GM18498 (cell line): ENCODE measurements around the gene PPTC7.
"Not testable (repeated sequence)": the region's sequence is repeated elsewhere in the genome, so short reads cannot be mapped to it uniquely, and the experiment has no call there.

Experiments used
- ATAC-seq: cut with Tn5 transposase; IDR thresholded peaks from one replicate; pipeline ENCODE4 v1.9.1; 2021; ENCODE audit warnings: mild to moderate bottlenecking, moderate library complexity; ENCODE audit not compliant: unreplicated experiment

PPTC7 gene

DNA sequence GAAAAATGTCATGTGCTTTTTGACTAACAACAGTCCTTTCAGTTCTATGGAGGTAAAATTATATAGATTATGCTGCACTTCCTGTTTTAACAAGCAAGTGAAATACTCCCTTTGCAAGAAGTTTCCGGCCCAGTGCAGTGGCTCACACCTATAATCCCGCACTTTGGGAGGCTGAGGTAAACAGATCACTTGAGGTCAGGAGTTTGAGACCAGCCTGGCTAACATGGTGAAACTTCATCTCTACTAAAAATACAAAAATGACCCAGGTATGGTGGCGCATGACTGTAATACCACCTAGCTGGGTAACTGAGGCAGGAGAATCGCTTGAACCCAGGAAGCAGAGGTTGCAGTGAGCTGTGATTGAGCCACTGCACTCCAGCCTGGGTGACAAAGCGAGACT is 20.7 kb downstream of the PPTC7 start:
- ATAC-seq, result not testable (repeated sequence)

DNA sequence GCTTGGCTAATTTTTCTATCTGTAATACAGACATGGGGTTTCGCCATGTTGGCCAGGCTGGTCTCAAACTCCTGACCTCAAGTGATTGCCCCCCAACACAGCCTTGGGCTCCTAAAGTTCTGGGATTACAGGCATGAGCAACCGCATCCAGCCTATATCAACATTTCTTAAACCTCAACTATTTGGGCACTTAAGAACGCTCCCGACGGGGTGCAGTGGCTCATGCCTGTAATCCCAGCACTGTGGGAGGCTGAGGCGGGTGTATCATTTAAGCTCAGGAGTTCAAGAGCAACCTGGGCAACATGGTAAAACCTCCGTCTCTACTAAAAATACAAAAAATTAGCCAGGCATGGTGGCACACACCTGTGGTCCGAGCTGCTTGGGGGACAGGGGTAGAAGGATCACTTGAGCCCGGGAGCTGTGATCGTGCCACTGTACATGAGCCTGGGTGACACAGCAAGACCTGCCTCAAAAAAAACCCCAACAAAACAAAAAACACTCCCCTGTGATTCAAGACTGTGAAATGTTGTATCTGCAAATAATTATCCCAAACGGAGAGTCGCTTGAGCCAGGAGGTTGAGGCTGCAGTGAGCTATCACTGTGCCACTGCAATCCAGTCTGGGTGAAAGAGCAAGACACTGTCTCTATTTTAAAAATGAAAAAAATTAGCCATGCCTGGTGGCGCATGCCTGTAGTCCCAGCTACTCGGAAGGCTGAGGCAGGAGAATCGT is 21.5 kb downstream of the PPTC7 start:
- no peak for ATAC-seq

DNA sequence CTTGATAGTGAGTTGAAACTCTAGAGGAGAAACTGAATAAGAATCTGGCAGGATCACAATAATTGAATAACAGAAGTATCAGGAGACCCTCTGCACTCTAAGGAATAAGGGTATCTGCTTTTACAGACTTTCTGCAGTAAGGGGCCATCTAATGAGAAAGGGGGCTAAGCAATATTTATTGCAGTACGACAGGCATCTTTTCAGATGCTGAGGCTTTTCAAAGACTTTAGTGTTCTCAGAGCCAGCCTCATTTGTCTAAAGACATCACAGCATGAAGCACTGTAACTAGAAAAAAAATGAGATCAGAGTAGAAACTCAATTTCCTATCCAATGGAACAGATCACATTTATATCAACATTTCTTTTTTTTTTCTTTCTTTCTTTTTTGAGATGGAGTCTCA is 22.2 kb downstream of the PPTC7 start:
- no peak for ATAC-seq

DNA sequence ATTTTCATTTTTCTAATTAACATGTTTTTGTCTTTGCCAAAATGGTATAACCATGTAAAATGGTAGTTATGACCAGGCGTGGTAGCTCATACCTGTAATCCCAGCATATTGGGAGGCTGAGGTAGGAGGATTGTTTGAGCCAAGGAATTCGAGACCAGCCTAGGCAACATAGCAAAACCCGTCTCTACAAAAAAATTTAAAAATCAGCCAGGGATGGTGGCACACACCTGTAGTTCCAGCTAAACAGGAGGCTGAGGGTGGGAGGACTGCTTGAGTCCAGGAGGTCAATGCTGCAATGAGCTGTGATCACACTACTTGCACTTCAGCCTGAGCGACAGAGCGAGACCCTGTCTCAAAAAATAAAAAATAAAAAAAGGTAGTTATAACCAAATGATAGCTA is 23.1 kb downstream of the PPTC7 start:
- ATAC-seq, result no peak

DNA sequence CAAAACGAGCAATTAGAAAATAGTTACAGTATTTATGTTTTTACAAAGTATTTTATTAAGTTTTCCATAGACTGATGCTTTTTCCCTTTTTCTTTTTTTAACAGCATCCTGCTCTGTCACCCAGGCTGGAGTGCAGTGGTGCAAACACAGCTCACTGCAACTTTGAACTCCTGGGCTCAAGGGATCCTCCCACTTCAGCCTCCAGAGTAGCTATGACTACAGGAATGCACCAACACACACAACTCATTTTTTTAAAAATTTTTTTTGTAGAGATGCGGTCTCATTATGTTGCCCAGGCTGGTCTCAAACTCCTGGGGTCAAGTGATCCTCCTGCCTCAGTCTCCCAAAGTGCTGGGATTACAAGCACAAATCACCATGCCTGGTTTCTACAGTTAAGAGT is 24.2 kb downstream of the PPTC7 start:
- not testable (repeated sequence) for ATAC-seq

DNA sequence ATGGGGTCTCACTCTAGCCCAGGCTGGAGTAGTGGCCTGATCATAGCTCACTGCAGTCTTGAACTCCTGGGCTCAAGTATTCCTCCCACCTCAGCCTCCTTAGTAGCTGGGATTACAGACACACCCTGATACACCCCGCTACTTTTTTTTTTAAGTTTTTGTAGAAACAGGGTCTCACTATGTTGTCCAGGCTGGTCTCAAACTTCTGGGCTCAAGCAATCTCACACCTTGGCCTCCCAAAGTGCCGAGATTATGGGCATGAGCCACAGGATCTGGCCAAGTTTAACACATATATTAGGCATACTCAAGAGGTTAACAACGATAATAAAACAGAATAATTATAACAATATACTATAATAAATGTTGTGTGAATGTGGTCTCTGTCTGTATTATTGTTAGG is 25.8 kb downstream of the PPTC7 start:
- no peak for ATAC-seq

DNA sequence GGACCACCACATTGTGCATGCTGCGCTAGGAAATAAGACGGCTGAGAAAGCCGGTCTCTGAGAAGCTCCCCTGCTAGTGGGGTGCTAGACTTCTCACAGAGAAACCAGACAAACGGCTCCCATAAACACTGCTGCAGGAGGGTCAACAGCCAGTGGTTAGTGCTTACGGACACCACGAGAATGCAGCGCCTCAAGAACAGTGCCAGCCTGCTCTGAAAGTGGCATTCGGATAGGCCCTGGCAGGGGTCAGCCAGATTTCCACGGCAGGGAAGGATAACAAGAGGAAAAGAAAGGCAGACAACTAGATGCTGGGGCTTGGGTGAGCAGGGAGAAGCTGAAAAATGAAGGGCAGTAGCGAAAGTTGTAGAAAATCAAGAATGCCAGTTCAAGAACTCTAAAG is 26.4 kb downstream of the PPTC7 start:
- no peak for ATAC-seq

DNA sequence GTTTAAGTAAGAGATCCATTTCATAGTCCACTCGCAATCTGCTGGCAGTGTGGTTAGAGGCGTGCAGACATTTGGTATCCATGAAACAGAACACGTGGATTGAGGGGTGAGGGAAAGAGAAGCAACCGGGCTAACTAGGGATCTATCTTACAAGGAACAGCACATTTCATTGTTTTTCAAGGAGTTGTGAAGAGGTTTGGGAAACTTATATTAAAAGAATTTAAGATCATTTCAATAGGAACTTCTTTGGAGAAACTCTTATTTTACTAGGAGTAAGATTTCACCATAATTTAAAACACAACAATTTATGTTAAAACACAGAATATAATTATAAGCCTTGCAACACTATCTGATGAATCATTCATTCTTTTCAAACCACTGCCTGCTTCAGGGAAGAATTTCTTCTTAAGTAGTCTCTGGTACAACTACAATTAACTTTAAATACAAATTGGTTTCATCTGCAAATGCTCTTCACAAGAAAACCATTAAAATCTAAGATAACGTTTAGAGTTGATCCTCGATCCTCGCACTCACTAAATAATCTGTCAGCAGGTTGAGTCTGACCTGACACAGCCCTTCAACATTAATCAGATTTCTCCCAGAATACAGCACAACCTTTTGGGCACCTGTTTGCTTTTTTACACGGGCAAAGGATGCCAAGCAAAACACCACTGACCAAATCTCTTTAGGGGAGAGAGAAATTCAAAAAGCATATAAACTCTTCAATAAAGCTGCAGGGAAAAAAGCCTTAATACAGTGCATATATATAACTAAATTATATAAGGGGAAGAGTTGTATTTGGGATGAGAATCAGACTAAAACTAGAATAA is 27.3 kb downstream of the PPTC7 start:
- no peak for ATAC-seq

DNA sequence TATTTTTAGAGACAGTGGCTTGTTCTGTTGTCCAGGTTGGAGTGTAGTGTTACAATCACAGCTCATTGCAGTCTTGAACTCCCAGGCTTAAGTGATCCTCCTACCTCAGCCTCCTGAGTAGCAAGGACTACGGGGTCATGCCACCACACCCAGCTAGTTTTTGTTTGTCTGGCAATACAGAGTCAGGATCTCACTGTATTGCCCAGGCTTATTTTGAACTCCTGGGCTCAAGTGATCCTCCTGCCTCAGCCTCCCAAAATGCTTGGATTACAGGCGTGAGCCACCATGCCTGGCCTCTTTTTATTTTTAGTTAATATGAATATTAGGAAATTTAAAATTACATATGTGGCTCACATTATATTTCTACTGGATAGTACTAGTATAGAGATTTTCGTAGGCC is 28.9 kb downstream of the PPTC7 start:
- no peak for ATAC-seq

DNA sequence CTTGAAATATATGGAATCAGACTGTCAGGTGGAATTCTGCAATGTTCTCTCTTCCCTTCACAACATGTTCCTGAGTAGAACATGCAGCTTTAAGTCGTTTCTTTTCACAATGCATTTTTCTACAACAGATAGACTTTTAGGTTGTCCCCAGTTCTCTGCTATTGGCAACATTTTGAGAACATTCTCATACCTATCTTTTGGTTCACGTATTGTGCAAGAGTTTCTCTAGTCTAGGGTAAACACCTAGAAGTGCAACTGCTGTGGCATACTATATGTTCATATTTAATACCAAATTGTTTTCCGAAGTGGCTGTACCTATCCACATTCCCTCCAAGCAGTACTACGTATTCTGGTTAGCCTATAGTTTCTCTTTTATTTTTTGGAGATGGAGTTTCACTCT is 32.1 kb downstream of the PPTC7 start:
- ATAC-seq, result no peak

DNA sequence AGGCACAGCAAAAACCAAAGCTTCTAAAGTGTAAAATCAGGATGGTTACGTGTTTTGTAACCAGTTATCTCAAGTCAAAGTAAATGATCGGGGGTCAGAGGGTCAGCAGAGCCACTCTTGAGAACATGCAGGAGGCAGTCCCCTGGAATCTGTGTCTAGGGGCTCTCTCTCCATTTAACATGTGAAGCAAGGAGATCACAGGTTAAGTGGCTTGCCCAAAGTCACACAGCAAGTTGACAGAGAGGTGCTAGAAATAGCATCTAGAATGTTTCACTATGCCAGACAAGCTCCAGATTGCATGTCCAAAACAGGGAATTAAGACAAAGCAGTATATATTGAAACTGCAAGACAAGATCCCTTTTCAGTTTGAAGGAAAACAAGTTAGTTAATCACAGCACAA is 33.4 kb downstream of the PPTC7 start:
- ATAC-seq, result no peak

DNA sequence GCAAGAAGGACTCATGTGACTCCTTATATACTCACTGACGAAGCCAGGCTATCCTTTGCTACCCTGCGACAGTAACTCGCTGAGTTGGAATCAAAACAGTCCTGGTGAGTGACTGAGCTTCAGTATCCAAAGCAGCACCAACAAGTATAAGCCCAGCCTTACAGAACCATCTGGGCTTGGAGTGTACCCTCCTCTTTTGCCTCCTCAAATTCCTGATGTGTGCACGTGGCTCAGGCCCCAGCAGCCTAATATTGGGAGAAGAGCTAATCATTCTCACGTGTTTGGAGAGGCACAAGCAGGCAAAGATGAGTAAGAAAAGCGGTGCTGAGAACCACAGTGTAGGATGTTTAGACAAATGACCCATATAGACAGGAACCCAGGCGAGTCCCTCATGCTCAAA is 34.4 kb downstream of the PPTC7 start:
- ATAC-seq, result no peak

DNA sequence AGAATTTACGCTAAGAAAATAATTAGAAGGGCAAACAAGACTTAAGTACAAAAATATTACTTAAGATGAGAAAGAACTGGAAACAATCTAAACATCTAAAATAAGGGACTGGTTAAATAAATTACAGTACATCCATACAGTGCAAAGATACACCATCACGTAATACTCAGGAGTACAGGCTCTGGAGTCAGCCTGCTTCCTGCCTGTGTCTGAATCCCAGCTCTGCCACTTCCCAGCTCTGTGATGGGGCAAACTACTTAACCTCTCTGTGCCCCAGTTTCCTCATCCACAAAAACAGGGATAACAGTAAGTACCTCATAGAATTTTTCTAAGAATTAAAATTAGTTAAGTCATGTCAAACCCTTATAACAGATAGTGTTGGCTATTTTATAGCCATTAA is 36.0 kb downstream of the PPTC7 start:
- no peak for ATAC-seq

DNA sequence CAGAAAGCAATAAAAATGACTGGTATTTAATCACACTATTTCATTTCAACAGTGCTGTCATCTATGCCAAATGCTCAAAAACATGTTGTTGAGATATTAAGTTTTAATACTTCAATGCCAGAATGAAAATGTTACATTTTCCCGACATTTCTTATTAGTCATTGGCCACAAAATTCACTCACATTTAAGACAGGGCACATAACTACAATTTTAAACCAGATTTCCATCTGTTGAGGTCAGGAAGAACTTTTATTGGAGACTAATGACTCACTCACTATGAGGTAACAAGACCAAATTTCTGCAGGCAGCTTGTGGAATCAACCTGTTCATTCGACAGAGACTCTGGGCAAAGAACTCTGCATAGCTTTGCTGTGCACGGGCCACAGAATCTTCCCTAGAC is 36.8 kb downstream of the PPTC7 start:
- no peak for ATAC-seq

DNA sequence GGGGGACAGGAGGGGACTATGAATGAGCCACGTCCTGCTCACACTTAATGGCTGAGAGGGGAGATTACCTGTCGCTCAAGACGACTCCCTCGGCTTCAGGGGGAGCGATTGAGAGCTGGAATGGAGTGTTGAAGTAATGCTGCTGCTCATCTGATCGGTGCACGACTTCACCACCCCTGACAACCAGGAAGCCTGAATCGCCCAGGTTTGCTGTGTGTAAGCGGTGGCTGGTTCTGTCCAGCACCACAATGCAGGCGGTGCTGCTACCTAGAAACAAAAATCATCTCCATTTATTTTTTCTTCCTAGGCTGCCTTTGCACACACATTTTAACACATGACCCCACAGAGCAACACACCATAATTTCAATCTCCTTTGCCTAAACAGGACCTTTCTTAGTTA is 37.3 kb downstream of the PPTC7 start:
- no peak for ATAC-seq

DNA sequence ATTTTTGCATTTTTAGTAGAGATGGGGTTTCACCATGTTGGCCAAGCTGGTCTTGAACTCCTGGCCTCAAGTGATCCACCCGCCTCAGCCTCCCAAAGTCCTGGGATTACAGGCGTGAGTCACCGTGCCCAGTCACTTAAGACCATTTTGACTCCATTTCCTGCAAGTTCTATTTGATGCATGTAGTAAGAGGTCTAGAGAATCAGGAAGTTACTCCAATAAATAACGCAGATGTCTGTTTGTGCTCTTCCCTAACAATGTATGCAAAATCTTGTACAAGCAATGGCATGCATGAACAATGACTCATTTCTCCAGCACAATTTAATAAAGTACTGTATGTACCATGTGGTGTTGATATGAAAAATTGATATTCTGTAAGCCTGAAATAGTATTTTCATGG is 37.9 kb downstream of the PPTC7 start:
- not testable (repeated sequence) for ATAC-seq

DNA sequence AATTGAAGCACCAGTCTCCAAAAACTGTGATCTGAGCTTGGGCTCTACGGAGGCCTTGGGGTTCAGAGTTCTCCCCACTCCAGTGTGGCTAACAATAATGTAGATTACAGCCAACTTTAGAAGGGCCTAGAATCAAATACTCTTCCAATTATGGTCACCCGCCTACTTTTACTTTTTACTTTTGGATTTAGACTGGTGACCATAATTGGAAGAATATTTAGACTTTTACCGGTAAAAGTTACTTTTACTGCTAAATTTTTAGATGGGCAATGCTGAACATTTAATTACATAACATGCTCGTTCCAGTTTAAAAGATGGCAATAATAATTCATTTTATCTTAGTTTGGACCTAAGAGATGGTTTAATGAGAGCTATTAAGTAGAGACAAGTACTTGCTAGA is 39.2 kb downstream of the PPTC7 start:
- no peak for ATAC-seq

DNA sequence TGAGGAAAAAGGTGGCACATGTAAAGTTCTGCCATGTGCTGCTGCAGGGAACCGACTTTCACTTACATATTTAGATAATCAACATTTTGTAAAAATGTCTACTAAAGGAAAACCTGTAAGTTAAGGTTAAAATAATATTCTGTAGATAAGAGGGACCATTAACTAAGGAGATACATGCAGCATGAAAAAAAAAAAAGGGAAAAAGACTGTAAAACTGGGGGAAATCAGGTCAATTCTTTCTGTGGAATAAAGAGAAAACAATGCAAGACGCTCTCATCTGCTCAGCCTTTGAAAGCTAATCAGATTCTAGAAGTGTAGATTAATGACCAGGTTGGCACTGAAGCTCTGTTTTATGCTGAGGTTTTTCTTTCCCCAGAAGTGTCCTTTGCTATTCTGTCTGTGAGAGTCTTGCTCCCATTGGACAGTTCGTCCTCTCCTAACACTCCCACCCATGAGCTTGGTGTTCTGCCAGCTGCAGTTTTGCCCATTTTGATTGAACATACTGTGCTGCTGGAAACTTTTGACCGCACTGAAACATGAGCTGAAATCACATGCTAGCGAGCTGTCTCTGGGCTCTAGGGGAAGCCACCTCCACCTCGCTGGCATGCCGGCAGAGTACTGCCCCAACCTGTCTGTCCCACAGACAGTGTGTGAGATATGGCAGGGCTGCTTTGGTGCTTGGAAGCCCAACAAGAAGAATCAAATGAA is 39.7 kb downstream of the PPTC7 start:
- ATAC-seq, result no peak

DNA sequence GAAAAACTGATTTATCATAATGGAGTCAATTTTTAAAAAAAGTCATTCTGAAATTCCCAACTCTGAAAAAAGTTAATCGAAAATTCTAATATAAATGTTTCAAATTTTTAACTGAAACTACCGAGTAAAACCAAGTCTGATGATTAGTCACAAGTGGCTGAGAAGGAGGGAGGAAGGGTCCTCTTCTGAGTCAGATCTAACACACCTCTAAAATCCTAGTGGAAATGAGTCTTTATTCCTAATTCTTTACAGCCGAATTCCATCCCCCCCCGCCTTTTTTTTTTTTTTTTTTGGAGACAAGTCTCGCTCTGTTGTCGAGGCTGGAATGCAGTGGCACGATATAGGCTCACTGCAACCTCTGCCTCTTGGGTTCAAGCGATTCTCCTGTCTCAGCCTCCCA is 43.1 kb downstream of the PPTC7 start:
- ATAC-seq, result no peak

DNA sequence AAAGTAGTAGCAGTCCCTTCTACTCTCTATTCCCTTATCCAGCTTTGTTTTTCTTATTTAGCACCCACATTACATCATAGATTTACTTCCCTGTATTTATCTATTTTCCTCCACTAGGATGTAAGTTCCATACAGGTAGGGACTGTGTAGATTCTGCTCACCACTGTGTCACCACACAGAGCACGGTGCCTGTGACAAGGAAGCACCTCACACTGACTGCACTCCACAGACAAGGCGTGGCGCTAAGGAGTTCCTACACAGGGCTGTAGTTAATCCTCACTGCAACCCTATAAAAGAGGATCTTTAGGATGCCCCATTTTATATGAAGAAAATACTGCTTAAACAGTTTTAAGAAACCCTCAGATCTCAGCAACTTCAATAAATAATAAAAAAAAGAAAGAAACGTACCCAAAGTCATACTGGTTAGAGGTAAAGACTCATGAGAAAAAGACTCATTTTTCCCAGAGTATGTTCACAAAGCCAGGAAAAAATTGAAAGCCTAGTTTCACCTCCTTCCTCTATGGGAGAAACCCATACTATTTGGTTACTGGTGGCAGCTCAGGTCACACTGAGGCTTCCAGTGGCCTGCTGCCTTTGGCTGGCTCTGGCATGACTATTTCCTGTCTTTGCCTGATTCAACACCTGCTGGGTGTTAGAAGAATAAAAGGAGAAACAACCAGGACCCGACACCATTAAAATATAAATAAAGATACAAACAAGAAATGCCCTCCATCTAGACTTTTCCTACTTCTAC is 44.1 kb downstream of the PPTC7 start:
- ATAC-seq, result no peak
